Measurements from ENCODE around the gene RYR2. TPM values are rescaled to one million over a fixed set of nuclear protein-coding genes. Genes with fewer than 3 reads are reported as not detected.
A peak's percentile ranks its signal among the peaks of the same experiment; 100 is the strongest.

RYR2 gene
- polyA plus RNA-seq (2011; rRNA removed) (0.01 and 0.06 TPM in 2 replicates), polyA plus RNA-seq (2017; fragmentation: RNase III; extraction: RNeasy Plus Mini Kit Qiagen cat#74134 plus additional on column Dnase treatment) (under 0.01 TPM in 1 of 3 replicates, not detected in the others), polyA minus RNA-seq (2011; rRNA and poly(A)+ RNA removed) (0.05 and 0.08 TPM in 2 replicates)
- polyA plus RNA-seq (2012; cell fraction: cytosol; rRNA removed), result not detected in 2 replicates
- polyA plus RNA-seq (2012; cell fraction: nucleus; rRNA removed), result 0.01 TPM in 1 of 2 replicates, not detected in the other

DNA sequence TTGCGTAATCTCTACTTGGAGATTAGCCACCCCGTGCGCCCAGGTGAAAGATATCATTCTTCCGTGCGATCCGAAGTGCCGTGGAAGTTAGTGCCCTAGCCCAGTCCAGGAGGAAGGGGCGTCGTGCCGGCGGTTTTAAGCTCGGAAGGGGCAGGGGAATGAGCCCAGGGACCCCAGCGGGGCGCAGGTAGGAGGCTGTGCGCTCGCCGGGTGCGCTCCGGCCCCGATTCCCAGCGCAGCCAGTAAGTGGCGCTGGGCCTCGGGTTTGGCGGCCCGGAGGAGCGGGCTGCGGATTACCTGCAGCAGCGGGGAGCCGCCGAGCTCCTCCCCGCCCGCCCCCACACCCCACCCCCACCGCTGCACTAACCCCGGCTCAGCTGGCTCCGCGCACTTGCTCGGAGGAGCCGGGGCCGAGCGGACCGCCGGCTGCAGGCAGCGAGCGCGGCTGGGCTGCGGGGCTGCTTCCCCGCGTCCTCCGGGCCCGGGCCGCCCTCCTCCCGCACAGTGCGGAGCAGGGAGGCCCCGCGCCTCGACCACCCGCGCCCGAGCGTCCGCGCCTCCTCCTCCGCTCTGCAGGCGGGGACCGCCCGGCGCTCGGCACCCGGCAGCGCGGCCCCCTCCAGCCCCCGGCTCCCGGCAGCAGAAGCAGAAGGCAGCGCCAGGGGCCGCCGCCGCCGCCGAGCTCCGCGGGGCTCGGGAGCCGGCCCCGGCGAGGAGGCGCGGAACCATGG lies at the start of gene RYR2:
Gene RYR2, plus strand, starts transcription at position 390 of the 731 bp plus-strand sequence. Its CDS starts 338 bp downstream, at position 728.
- TF ChIP-seq HOXB13 (CRISPR knock-in tag; IDR thresholded peaks at IDR 0.05; ENCODE audit: low read depth) (no peak), CEBPB (IDR thresholded peaks at IDR 0.05) (peak in 1 of 2 experiments; percentile 90; a peak in 2 of 4 replicates), SMC3 (IDR thresholded peaks at IDR 0.05) (peak; percentile 33), RAD21 (conservative IDR thresholded peaks at IDR 0.05 in 1 of 2, IDR thresholded peaks at IDR 0.05 in 1 of 2) (peak; percentile 23 to 51; a peak in 3 of 5 replicates)
- TF ChIP-seq, protein P1, sequence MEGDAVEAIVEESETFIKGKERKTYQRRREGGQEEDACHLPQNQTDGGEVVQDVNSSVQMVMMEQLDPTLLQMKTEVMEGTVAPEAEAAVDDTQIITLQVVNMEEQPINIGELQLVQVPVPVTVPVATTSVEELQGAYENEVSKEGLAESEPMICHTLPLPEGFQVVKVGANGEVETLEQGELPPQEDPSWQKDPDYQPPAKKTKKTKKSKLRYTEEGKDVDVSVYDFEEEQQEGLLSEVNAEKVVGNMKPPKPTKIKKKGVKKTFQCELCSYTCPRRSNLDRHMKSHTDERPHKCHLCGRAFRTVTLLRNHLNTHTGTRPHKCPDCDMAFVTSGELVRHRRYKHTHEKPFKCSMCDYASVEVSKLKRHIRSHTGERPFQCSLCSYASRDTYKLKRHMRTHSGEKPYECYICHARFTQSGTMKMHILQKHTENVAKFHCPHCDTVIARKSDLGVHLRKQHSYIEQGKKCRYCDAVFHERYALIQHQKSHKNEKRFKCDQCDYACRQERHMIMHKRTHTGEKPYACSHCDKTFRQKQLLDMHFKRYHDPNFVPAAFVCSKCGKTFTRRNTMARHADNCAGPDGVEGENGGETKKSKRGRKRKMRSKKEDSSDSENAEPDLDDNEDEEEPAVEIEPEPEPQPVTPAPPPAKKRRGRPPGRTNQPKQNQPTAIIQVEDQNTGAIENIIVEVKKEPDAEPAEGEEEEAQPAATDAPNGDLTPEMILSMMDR (IDR thresholded peaks at IDR 0.05), result peak; percentile 46
- 13% methylated on average over 27 of the region's 87 CpGs for WGBS (ENCODE audit: missing lambda C conversion rate)
- H3K4me2 ChIP-seq, result peak within 1 kb of the TSS; percentile 93
- POLR2A ChIA-PET, result no interaction called here
- ATAC-seq (peak; percentile 77 to 90), FAIRE-seq (no peak), DNase-seq (ENCODE audit: low read depth in 1 of 2, low spot score in 1 of 2) (peak; percentile 36 to 39)
- H3K27ac ChIP-seq, result peak within 1 kb of the TSS in 1 of 2 experiments; percentile 66; a peak in 1 of 6 replicates
- peaks cover 8% of the 10 kb centered on the region; the same call in 2 of the 3 replicates for H3K4me1 ChIP-seq
- no peaks in the 10 kb centered on the region for H3K9me3 ChIP-seq
- H3K4me3 ChIP-seq, result peak within 1 kb of the TSS; percentile 46
- CTCF ChIA-PET, result interaction anchor here (0.6 to 1.5 kb wide), 3 partner anchors 11 to 412 kb away, joined by 3 to 4 read pairs (median 3); no protein-coding TSS in a partner anchor

DNA sequence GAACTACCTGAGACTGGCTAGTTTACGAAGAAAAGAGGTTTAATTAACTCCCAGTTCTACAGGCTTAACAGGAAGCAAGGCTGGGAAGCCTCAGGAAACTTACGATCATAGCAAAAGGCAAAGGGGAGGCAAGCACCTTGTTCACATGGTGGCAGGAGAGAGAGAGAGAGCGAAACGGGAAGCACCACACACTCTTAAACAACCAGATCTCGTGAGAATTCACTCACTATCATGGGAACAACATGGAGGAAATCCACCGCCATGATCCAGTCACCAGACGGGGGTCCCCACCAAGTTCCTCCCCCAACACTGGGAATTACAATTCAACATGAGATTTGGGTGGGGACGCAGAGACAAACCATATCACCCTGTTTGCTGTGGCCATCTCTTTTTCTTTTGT lies 49.5 kb upstream of the RYR2 start:
- ChIA-PET CTCF (interaction anchor here (0.6 kb wide), 1 partner anchor 28 kb away, joined by 3 read pairs; no protein-coding TSS in a partner anchor), POLR2A (no interaction called here)
- WGBS (ENCODE audit: missing lambda C conversion rate), result 39% methylated on average over 8 of the region's 8 CpGs
- Histone ChIP-seq H3K9me3 (peaks cover 8% of the 10 kb centered on the region; the same call in 2 of the 3 replicates), H3K4me2 (no peak overlapping the region), H3K27ac (no peak overlapping the region), H3K4me3 (no peak overlapping the region), H3K4me1 (no peaks in the 10 kb centered on the region)
- no peak for TF ChIP-seq EHF (CRISPR knock-in tag; IDR thresholded peaks at IDR 0.05)
- TF ChIP-seq RARB (CRISPR knock-in tag; IDR thresholded peaks at IDR 0.05), result no peak
- no peak for TF ChIP-seq SREBF2 (IDR thresholded peaks at IDR 0.05)
- TF ChIP-seq, protein P2, sequence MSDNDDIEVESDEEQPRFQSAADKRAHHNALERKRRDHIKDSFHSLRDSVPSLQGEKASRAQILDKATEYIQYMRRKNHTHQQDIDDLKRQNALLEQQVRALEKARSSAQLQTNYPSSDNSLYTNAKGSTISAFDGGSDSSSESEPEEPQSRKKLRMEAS (IDR thresholded peaks at IDR 0.05), result no peak
- no peak for TF ChIP-seq MYC (IDR thresholded peaks at IDR 0.05; ENCODE audit: borderline replicate concordance, low read length)
- no peak for TF ChIP-seq JUN (IDR thresholded peaks at IDR 0.05)
- no peak for TF ChIP-seq FOSB (CRISPR knock-in tag; IDR thresholded peaks at IDR 0.05)
- no peak for TF ChIP-seq ZFP36 (IDR thresholded peaks at IDR 0.05; ENCODE audit: borderline replicate concordance, partially characterized antibody)
- TF ChIP-seq HOXB5 (CRISPR knock-in tag; IDR thresholded peaks at IDR 0.05), result no peak
- TF ChIP-seq, protein P3, sequence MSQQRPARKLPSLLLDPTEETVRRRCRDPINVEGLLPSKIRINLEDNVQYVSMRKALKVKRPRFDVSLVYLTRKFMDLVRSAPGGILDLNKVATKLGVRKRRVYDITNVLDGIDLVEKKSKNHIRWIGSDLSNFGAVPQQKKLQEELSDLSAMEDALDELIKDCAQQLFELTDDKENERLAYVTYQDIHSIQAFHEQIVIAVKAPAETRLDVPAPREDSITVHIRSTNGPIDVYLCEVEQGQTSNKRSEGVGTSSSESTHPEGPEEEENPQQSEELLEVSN (IDR thresholded peaks at IDR 0.05; ENCODE audit: borderline replicate concordance, low read depth), result no peak
- TF ChIP-seq, protein P4, sequence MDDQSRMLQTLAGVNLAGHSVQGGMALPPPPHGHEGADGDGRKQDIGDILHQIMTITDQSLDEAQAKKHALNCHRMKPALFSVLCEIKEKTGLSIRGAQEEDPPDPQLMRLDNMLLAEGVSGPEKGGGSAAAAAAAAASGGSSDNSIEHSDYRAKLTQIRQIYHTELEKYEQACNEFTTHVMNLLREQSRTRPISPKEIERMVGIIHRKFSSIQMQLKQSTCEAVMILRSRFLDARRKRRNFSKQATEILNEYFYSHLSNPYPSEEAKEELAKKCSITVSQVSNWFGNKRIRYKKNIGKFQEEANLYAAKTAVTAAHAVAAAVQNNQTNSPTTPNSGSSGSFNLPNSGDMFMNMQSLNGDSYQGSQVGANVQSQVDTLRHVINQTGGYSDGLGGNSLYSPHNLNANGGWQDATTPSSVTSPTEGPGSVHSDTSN (IDR thresholded peaks at IDR 0.05), result no peak
- no peak for TF ChIP-seq HOXA7 (CRISPR knock-in tag; IDR thresholded peaks at IDR 0.05)
- no peak for TF ChIP-seq NFE2L2 (conservative IDR thresholded peaks at IDR 0.05; ENCODE audit: low read length)
- TF ChIP-seq, protein P5, sequence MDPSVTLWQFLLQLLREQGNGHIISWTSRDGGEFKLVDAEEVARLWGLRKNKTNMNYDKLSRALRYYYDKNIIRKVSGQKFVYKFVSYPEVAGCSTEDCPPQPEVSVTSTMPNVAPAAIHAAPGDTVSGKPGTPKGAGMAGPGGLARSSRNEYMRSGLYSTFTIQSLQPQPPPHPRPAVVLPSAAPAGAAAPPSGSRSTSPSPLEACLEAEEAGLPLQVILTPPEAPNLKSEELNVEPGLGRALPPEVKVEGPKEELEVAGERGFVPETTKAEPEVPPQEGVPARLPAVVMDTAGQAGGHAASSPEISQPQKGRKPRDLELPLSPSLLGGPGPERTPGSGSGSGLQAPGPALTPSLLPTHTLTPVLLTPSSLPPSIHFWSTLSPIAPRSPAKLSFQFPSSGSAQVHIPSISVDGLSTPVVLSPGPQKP (IDR thresholded peaks at IDR 0.05; ENCODE audit: low read depth, low read length), result no peak
- FAIRE-seq (no peak), DNase-seq (ENCODE audit: low read depth in 1 of 2, low spot score in 1 of 2) (no peak), ATAC-seq (no peak)

Data from A549 (cell line).